ENCODE measurements around the gene KRT7. TPM values are rescaled to one million over a fixed set of nuclear protein-coding genes. Genes with fewer than 3 reads are reported as not detected.

The KRT7 gene
- total RNA-seq, 4 donors from 2014 or later: 2.4 to 4.0 (median 3.7) TPM

DNA sequence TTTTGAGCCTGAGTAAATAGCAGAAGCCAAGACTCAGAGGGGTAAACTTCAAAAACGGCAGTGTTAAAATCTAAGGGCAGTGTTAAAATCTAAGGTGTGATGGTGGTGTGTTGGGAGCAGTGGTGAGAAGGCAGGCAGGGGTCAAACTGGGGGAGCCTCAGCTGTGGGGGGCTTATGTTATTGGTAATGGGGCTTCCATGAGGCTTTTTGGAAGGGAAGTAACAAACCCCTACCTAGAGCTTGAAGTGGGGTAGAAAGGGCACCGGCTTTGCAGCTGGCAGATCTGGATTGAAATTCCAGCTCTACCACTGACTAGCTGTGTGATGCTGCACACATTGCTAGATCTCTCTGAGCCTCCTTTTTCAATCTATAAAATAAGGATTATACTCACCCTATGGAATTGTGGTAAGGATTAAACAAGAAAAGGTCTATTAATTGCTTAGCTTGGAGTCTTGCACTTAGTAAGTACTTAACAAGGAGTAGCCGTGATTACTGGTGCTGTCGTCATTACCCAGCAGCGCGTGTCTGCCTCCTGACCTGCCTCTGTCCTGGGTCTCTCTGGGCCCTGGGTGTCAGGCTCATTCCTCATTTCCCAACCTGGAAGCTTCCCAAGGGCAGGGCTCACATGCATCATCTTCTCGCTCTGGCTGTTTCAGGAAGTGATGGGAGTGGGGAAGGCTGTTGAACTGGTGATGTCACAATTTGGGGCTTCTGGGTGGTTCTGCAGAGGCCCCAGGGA, 22.7 kb upstream of the KRT7 start:
- TF ChIP-seq, protein P1, sequence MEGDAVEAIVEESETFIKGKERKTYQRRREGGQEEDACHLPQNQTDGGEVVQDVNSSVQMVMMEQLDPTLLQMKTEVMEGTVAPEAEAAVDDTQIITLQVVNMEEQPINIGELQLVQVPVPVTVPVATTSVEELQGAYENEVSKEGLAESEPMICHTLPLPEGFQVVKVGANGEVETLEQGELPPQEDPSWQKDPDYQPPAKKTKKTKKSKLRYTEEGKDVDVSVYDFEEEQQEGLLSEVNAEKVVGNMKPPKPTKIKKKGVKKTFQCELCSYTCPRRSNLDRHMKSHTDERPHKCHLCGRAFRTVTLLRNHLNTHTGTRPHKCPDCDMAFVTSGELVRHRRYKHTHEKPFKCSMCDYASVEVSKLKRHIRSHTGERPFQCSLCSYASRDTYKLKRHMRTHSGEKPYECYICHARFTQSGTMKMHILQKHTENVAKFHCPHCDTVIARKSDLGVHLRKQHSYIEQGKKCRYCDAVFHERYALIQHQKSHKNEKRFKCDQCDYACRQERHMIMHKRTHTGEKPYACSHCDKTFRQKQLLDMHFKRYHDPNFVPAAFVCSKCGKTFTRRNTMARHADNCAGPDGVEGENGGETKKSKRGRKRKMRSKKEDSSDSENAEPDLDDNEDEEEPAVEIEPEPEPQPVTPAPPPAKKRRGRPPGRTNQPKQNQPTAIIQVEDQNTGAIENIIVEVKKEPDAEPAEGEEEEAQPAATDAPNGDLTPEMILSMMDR (IDR thresholded peaks at IDR 0.05; ENCODE audit: low read depth): no peak

DNA sequence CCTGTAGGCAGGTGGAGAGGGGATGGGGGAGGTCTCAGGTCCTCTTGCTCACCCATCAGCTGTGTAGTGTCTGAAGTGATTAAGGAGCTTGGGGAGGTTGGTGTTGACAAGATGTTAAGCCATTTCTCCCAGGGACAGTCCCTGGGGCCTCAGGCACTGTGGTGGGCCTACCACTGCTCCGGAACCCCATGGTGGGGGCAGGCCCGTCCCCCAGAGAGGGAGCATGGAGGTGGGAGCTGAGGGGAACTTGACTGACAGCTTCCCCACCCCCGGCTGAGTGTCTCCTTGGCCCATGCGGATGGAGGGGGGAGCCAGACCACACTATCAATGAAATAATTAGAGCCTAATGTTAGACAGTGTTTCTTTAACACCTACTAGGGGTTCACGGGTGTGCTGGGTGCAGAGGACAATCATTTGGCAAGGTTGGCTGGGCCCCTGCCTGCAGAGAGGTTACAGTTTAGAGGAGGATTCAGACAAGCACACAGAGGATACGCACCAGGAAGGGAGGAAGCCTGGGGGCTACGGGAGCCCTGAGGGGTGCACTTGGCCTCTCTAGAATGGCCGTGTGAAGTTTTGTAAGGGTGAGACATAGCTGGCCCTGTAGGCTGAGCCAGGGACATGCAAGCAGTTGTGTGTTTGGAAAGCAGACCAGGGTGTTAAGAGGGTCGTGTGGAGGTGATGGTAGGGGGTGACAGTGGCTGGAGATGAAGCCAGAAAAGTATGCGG, 22.0 kb upstream of the KRT7 start:
- TF ChIP-seq, protein P1 (IDR thresholded peaks at IDR 0.05; ENCODE audit: low read depth): no peak

DNA sequence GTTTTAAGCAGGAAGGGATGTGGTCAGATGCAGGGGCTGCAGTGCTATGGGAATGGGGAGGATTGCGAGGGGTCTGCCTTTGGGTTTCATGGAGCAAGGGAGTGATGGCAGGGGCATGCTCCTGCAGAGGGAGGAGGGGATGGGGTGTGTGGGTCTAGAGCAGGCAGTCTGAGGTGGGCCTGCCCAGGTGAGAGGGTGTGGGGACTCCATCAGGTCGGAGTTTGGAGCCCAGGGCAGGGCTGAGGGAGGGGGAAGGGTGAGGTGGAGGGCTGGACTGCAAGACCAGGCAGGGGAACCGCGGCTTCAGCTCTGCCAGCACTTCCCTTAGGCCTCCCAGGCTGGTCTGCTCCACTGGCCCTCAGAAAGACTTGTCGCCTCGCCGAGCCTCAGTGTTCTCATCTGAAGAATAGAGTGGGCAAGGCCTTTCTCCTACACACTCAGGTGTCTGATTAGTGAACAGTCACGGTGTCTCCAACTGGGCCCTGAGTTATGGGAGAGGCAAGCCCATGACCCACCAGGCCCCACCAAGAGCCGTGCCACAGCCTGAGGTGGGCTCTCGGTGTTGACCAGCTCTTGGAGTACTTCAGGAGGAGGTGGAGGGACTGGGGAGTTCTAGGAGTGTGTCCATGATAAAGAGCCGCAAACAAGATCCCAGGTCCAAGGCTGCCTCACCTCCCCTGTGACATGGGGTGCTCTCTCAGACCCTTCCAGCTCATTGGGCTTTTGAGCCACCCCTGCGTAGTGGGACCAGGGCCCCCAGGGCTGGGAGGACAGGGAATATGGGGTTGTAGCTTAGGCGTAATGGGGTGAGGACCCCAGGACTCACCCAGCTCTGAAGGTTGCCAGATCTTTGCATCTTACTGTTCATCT, 21.1 kb upstream of the KRT7 start:
- TF ChIP-seq, protein P1 (IDR thresholded peaks at IDR 0.05; ENCODE audit: low read depth): no peak

DNA sequence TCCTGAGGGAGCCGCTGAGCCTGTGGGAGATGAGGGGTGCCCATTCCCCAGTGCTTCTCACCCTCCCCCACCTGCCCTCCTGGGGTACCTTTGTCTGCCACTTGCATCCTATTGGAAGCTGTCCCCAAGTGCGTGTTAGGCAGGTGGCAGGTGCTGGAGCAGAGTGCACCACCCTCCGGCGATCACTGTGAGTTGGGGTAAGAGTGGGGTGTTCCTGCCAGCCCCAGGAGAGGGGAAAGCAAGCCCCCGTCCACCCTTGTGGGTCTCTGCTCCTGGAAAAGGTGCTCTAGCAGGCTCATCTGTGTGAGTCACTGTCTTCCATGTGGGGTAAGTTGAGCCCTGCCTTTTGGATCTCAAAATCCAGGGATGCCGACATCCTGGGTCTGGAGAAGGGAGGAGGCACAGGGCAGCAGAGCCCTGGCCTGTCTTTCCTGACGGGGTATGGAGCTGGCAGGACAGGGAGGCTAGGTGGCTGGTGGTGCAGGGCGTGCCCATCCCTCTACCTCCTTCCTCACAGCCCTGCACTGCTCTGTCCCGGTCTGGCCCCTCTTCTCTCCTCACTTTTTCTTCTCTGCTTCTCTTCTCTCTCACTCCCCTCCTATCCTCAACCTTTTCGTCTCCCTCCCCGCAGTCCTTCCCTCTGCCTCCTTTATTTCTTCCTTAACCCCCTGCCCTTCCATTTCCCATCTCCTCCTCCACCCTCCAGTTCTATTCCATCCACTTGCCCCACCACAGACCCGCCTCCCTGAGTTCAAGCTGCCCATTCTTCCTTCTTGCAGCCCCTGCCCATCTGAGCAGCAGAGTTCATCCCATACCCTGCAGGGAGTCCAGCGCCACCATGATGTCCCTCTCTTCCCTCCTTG, 20.1 kb upstream of the KRT7 start:
- TF ChIP-seq, protein P1 (IDR thresholded peaks at IDR 0.05; ENCODE audit: low read depth): no peak

DNA sequence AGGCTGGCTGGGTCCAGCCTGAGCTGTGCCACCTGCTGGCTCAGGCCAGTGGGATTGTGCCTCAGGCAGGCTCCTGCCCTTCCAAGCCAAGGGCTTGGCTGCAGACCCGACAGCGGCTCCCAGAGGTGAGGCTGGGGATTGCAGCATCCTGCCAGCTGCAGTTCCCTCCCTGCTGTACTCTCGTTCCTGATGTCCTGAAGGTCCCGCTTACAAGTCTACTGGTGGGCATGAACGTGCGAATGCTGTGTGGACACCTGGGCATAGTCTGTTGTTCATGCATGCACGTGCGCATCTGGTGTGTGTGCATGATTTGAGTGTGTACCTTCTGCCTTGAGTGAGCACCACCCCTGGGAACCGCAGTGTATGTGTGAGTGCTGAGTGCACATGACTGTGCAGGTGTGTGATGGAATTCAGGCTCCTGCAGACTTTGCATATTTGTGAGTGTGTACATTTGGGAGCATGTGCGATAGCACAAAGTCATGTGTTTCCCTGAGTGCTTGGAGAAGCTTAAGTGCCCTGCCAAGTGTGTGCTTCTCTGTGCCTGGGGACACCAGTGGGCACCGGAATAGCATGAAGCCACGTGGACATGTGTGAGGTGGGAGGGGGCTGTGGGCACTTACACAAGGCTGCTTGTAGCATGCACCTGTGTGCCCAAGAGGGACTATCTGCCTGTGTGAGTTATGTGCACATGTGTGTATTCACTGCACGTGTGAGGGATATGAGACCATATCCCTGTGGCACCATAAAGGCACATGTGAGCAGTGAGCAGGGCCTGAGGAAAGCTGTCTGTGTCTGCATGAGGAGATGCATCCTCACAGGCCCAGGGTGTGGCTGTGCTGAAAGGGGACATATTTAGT, 19.3 kb upstream of the KRT7 start:
- TF ChIP-seq, protein P1 (IDR thresholded peaks at IDR 0.05; ENCODE audit: low read depth): no peak

DNA sequence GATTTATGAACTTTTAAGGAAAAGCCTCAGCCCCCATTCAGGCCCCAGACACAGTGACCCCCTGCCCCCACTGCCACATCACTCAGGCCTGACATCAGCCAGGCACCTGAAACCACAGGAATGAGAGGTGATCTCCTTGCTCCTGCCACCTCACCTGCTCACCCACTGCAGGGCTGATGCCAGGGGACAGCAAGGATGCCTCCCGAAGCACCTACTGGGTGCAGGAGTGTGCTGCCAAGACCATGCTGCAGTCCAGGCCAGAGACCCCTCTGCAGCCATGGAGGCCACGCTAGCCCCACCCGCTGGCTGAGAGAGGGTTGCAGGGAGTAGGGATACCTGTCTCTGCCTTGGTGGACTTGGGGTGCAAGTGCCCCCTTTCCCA, 18.6 kb upstream of the KRT7 start:
- TF ChIP-seq, protein P1 (IDR thresholded peaks at IDR 0.05; ENCODE audit: low read depth): no peak

Measured in subcutaneous adipose tissue (tissue), 4 donors.